Measurements from ENCODE around the gene C2orf81. TPM values are rescaled to one million over a fixed set of nuclear protein-coding genes. Genes with fewer than 3 reads are reported as not detected.

The C2orf81 gene
- total and polyA plus RNA-seq, 10 of the 15 experiments (the other 5 are each of a cell fraction or from before 2014, with no cell fraction given), result 0.10 to 9.8 (median 2.7) TPM

DNA sequence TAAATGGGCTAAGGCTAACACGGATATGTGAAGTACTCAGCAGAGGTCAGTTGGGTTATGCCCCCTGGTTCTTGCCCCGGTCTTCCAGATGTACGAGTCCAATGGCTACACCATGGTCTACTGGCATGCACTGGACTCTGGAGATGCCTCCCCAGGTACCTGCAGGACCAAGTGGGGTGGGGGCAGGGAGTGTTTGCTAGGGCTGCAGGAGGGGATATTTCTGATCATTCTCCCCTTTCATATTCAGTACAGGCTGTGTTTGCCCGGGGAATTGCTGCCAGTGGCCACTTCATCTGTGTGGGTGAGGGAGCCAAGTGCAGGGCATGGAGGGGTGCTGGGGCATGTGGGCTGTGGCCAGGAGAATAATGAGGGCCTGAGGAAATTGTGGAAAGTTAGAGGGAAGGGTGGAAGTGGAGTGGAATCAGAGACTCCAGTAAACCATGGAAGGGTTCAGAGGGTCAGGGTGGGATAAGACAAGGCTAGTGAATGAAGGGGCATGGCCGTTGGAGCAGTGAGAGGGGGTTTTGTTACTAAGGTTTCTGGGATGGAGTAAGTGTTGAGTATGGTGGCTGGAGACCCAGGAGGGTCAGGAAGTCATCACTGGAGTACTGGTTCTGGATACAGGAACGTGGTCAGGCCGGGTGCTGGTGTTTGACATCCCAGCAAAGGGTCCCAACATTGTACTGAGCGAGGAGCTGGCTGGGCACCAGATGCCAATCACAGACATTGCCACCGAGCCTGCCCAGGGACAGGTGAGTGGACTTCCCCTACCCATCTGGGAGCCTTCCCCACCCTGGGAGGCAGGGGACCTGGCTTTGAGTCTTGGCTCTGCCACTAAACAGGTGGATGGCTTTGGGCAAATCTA, 2.0 kb upstream of the C2orf81 start:
- Histone ChIP-seq H3K27ac (ENCODE audit: control insufficient read depth, insufficient read depth) (no peak overlapping the region), H3K4me1 (ENCODE audit: control insufficient read depth, insufficient read depth, low read length) (peaks cover 22% of the 10 kb centered on the region), H3K79me2 (ENCODE audit: control insufficient read depth, insufficient read depth, low read length) (peaks cover 9% of the 10 kb centered on the region), H3K4me3 (peak overlapping the region; percentile 1; the same call in 1 of the 2 replicates), H4K20me1 (ENCODE audit: control insufficient read depth, insufficient read depth) (no peaks in the 10 kb centered on the region), H3K9me3 (replicated peaks; ENCODE audit: control insufficient read depth, insufficient read depth, low read length) (no peaks in the 10 kb centered on the region), H3K9ac (ENCODE audit: control insufficient read depth, insufficient read depth, low read length) (no peak overlapping the region), H2AFZ (ENCODE audit: control insufficient read depth, low read depth, low read length) (no peak overlapping the region), H3K4me2 (ENCODE audit: control insufficient read depth, insufficient read depth) (no peak overlapping the region; the same call in 1 of the 2 replicates), H3K27me3 (replicated peaks in 1 of 2; ENCODE audit: control insufficient read depth in 2 of 2, insufficient read depth in 2 of 2, low read length in 1 of 2) (no peaks in the 10 kb centered on the region), H3K36me3 (ENCODE audit: control insufficient read depth in 2 of 2, insufficient read depth in 2 of 2, low read length in 1 of 2) (peaks cover 0 to 12% of the 10 kb centered on the region in 2 experiments; a peak in 1 of 4 replicates)
- ChIA-PET POLR2A (interaction anchor here (0.7 to 0.9 kb wide), 2 partner anchors 15 to 17 kb away, joined by 3 read pairs; no protein-coding TSS in a partner anchor), RAD21 (ENCODE audit: unreplicated experiment) (interaction anchor here (0.6 to 1.5 kb wide), 3 partner anchors 10 to 31 kb away, joined by 3 read pairs; no protein-coding TSS in a partner anchor), CTCF (no interaction called here), SMC1A (ENCODE audit: uncharacterized antibody, unreplicated experiment) (interaction anchor here (1.6 kb wide), 1 partner anchor 8 kb away, joined by 4 read pairs; no protein-coding TSS in a partner anchor)
- FAIRE-seq (no peak), ATAC-seq (no peak), DNase-seq (ENCODE audit: low read depth, low spot score) (no peak)
- intact Hi-C loops (cut with micrococcal nuclease; ENCODE audit: unreplicated experiment) (no loop called here), in situ Hi-C loops (cut with MboI) (no loop called here)
- no TSS peak for BruUV-seq (replicated peaks)
- no peak for TF ChIP-seq SMAD1 (IDR thresholded peaks at IDR 0.05; ENCODE audit: low read depth, partially characterized antibody)
- TF ChIP-seq, protein P1, sequence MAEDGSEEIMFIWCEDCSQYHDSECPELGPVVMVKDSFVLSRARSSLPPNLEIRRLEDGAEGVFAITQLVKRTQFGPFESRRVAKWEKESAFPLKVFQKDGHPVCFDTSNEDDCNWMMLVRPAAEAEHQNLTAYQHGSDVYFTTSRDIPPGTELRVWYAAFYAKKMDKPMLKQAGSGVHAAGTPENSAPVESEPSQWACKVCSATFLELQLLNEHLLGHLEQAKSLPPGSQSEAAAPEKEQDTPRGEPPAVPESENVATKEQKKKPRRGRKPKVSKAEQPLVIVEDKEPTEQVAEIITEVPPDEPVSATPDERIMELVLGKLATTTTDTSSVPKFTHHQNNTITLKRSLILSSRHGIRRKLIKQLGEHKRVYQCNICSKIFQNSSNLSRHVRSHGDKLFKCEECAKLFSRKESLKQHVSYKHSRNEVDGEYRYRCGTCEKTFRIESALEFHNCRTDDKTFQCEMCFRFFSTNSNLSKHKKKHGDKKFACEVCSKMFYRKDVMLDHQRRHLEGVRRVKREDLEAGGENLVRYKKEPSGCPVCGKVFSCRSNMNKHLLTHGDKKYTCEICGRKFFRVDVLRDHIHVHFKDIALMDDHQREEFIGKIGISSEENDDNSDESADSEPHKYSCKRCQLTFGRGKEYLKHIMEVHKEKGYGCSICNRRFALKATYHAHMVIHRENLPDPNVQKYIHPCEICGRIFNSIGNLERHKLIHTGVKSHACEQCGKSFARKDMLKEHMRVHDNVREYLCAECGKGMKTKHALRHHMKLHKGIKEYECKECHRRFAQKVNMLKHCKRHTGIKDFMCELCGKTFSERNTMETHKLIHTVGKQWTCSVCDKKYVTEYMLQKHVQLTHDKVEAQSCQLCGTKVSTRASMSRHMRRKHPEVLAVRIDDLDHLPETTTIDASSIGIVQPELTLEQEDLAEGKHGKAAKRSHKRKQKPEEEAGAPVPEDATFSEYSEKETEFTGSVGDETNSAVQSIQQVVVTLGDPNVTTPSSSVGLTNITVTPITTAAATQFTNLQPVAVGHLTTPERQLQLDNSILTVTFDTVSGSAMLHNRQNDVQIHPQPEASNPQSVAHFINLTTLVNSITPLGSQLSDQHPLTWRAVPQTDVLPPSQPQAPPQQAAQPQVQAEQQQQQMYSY (CRISPR knock-in tag; IDR thresholded peaks at IDR 0.05), result no peak
- no peak for TF ChIP-seq CHD2 (IDR thresholded peaks at IDR 0.05; ENCODE audit: borderline replicate concordance, low read depth, low read length)
- no peak for TF ChIP-seq NFIC (IDR thresholded peaks at IDR 0.05; ENCODE audit: low read depth, low read length)
- no peak for TF ChIP-seq SREBF2 (IDR thresholded peaks at IDR 0.05; ENCODE audit: low read length)
- TF ChIP-seq, protein P2, sequence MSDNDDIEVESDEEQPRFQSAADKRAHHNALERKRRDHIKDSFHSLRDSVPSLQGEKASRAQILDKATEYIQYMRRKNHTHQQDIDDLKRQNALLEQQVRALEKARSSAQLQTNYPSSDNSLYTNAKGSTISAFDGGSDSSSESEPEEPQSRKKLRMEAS (IDR thresholded peaks at IDR 0.05; ENCODE audit: low read depth, low read length), result no peak
- no peak for TF ChIP-seq MYB (IDR thresholded peaks at IDR 0.05; ENCODE audit: borderline replicate concordance, low read depth, low read length)
- no peak for TF ChIP-seq ZSCAN29 (IDR thresholded peaks at IDR 0.05)
- no peak for TF ChIP-seq MYC (IDR thresholded peaks at IDR 0.05; ENCODE audit: insufficient read depth, insufficient read length, insufficient replicate concordance, low read length, severe bottlenecking)
- TF ChIP-seq, protein P3, sequence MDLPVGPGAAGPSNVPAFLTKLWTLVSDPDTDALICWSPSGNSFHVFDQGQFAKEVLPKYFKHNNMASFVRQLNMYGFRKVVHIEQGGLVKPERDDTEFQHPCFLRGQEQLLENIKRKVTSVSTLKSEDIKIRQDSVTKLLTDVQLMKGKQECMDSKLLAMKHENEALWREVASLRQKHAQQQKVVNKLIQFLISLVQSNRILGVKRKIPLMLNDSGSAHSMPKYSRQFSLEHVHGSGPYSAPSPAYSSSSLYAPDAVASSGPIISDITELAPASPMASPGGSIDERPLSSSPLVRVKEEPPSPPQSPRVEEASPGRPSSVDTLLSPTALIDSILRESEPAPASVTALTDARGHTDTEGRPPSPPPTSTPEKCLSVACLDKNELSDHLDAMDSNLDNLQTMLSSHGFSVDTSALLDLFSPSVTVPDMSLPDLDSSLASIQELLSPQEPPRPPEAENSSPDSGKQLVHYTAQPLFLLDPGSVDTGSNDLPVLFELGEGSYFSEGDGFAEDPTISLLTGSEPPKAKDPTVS (IDR thresholded peaks at IDR 0.05; ENCODE audit: low read depth, low read length), result no peak
- WGBS (ENCODE audit: insufficient coverage, insufficient replicate concordance, low lambda C conversion rate, missing lambda C conversion rate), result 86% methylated on average over 9 of the region's 9 CpGs
